GM21737 (cell line): Measurements from ENCODE around the gene STYXL2.

Experiments used
- ATAC-seq: cut with Tn5 transposase; IDR thresholded peaks from one replicate; pipeline ENCODE4 v1.9.1; 2021; ENCODE audit warnings: mild to moderate bottlenecking, moderate library complexity; ENCODE audit not compliant: unreplicated experiment

Gene STYXL2

DNA sequence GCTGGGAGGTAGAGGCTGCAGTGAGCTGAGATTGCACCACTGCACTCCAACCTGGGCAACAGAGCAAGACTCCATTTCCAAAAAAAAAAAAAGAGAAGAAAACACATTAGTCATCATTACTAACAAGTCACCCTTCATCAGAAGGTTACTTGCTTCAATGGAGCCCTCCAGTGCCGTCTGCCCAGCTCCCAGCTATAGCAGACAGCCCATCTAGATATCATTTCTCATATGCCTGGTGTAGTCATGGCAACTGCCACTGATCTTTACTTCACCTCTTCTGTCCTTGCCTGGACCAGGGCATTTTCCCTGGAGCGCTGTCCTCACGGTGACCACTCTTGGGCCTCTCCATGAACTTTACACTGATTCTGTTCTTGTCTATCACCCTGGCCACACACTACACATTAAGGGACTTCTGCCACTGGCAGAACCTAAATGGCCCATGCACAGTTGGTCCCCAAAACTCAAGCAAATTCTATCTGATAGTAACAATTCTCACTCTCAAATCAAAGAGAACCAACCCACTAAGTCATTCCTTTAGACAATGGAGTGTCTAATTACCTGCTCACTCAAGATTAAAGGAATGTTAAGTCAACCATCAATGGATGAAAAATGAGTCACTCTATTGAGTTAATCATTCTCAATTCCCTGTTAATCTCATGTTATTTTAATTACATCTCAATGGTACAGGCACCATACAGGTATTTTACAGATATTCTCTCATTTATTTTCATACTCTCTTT lies 16.6 kb upstream of the STYXL2 start:
- no peak for ATAC-seq

GRCh38 chr1:167077868-167078210 lies 16.0 kb upstream of the STYXL2 start:
- ATAC-seq, result no peak

DNA sequence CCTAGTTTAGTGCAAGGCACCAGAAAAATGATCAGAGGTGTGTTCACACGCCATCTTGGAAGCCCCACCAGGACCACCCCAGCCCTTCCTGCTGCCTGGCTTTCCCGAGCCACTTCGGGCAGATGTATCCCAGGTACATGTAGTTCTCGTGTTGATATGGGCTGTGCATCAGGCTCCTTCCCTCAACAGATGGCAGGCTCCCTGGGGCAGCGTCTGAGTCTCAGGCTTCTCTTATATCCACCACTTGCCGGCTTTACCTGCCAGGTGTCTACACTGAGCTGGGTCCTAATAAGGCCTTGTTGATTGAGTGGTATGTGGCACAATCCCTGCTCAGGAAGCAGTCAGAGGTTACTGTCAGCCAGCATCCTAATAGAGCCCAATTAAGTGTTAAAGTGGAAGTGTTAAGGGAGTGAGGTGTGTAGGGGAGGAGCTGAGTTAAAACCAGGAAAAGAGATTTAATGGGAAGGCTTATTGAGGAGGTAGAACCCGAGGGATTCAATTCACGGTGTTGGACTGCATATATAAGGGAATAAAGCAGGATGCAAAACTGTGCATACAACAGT lies 12.2 kb upstream of the STYXL2 start:
- ATAC-seq, result no peak

GRCh38 chr1:167082511-167083027 lies 11.3 kb upstream of the STYXL2 start:
- no peak for ATAC-seq

DNA sequence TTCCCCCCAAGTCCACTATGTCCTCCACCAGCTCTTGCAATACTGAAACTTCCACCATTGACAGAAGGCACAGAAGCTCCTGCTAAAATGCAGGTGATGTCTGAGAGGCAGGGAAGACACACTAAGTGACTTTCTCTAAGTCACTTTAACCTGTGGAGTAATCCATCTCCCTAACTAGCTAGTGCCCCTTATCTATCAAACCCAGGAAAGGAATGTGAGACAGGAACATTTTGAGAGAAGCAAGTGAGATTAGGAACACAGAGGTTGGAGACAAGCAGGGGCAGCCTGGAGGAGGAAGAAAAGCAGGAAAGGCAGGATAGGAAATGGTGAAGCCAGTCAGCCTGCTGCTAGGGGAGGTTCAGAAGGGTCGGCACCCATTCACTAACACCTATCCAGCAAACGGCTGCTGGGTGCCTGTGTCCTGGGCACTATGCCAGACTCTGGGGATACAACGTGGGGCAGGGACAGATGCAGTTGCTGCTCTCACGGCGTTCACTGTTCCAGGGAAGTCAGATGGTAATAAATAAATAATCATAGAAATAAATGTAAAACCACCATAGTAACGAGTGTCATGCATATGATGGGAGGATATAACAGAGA lies 10.7 kb upstream of the STYXL2 start:
- no peak for ATAC-seq

GRCh38 chr1:167083871-167084270 lies 10.0 kb upstream of the STYXL2 start:
- no peak for ATAC-seq

DNA sequence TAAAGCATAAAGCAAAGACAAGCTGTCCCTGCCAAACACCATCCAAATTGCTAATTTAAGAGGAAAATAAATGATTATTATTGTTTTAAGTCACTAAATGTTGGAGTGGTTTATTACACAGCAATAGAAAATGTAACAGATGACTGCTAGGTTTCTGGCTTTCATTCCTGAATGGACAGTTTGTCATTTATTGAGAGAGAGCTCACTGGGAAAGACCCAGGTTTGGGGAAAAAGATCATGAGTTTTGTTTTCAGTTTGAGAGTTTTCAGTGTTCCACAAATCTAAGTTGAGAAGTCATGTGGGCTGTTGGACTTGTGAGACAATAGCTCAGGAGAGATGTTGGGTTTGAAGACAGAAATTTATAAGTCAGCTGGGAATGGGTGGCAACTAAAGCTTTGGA lies 9.1 kb upstream of the STYXL2 start:
- ATAC-seq, result no peak

GRCh38 chr1:167086033-167086432 lies 7.8 kb upstream of the STYXL2 start:
- ATAC-seq, result no peak

DNA sequence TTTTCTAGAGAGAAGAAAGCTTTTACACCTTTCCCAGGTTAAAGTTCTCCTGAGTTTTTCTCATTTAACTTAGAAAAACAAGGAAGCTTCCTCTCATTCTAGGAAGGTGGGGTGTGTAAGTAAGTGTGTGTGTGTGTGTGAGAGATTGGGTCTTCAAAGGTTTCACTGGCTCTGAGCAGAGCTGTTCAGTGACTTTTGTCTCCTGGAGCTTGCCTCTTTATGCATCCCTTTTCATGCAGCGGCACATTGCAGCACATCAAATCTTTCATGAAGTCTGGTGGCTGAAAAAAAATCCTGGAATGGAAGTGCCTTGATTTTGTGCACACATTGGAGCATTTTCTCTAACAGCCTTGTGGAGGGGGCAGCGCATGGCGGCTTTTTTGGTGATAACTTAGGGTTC lies 7.1 kb upstream of the STYXL2 start:
- ATAC-seq, result no peak

DNA sequence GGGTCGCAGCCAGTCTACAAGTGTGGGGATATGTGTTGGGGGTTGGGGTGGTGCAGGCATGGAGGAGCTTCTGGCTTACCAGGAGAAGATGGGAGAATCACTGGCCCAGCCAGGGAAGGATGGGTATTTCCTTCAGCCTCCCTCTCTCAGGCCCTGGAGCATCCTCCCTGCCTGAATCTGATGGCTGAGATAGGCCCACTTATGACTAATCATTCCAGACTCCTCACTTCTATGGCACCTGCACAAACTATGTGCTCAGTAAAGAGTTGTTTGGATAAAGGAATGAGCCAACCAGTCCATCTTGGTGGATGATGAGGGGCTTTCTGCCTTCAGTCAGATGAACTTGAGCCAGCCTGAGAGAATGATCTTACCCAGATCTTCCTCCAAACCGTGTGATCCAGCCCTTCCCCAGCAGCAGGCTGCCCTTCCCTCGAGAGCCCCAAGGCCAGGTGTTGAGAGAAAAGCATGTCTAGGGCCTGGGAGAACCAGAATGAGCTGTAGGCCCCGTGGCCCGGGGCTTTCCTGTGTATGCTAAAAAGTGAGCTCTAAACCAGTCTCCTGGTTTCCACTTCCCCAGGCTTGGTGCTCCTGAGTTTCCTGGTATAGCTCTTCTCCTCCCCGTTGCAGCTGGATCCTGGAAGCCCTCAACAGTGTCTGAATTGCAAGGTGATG lies 5.0 kb upstream of the STYXL2 start:
- no peak for ATAC-seq

GRCh38 chr1:167089939-167090313 lies 3.9 kb upstream of the STYXL2 start:
- no peak for ATAC-seq

GRCh38 chr1:167090314-167090942 lies 3.4 kb upstream of the STYXL2 start, which contains the start of gene GPA33:
Gene GPA33, minus strand, starts transcription at chr1:167090377. Its CDS starts 90 bp downstream, at chr1:167090287.
- no peak for ATAC-seq

DNA sequence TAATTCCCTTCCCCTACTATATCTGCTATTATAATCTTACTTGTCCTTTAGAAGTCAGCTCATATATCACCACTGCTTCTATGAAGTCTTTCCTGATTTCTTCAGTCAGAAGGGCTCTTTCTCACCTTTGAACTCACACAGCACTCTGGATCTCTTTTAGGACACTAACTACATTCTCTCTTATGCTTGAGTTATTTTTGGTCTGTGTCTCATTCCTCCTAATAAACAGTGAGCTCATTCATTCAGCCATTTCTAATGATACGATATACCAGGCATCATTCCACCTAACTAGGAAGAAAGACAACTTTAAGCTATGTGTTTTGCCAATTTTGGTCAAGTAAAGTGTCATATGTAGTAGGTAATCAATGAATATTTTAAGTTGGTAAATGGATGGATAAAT lies 1.2 kb upstream of the STYXL2 start:
- no peak for ATAC-seq

GRCh38 chr1:167094690-167095089 lies 815 bp downstream of the STYXL2 start:
- ATAC-seq, result no peak

DNA sequence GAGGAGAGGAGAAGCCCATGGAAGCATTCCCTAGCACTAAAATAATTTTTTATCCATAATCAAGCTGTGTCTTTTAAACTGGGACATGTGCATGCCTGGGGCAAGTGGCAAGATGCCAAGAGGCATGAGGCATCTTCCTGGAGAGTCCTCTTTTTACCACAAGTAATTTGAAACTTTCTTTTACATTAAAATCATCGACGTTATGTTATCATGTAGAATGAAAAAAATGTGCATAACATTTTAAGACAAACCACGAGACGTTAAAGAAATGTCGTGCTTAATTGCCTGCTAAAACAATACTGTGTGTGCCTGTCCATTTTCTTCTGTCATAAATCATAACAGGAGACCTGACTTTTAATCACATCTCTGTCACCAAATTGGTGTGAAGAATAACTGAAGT lies 1.5 kb downstream of the STYXL2 start:
- no peak for ATAC-seq

GRCh38 chr1:167099851-167100250 lies 6.0 kb downstream of the STYXL2 start:
- ATAC-seq, result no peak

- ATAC-seq, result no peak
Observed at GRCh38 chr1:167100730-167101129, 6.9 kb downstream of the STYXL2 start.

DNA sequence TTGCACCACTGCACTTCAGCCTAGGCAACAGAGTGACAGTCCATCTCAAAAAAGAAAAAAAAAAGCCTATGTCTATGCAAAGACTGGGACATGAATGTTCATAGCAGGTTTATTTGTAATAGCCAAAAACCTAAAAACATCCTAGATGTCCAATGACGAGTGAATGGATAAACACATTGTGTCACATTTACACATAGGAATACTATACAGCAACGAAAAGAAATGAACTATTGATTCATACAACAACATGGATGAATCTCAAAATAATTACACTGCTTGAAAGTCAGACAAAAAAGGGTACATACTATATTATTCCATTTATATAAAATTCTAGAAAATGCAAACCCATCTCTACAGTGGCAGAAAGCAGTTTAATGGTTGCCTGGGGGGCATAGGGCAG lies 7.9 kb downstream of the STYXL2 start:
- ATAC-seq, result no peak

DNA sequence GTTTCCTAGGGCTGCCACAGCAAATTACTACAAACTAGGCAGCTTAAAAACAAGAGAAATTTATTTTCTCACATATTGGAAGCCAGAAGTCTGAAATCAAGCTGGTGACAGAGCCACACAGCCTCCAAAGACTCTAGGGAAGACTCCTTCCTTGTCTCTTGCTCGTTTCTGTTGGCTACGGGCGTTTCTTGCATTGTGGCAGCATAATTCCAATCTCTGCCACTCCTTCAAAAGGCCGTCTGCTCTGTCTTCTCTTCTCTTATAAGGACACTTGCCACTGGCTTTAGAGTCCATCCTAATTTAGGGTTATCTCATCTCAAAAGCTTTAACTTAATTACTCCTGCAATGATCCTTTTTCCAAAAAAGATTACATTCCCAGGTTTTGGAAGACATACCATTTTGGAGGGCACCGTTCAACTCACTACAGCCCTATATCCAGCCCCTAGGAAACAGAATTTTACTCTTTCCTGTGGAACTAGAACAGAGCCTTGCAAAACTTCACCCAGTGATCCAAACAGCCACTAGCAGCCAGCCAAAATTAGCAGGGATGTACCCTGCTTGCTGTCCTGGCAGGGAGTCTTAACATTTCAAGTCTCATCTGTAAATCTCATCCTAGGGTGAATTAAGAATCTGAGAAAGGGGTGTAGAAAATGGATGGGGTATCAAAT lies 9.2 kb downstream of the STYXL2 start:
- ATAC-seq, result no peak

DNA sequence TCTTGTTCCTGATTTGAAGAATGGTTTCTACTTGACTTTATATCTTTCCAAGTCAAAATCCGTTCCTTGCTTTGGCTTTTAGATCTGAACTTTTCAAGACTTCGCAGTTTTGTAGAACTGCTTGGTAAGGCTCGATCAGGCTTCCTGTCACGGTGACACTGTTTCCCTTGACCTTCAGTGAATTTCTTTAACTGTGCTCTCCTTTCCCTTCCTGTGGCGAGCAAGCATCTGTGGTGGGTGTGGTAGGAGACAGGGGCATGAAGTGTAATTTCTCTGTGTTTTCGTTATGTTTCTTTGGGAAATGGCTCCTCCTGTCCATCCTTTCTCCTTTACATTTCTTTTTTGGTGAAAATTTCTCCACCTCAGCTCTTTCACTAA lies 10.4 kb downstream of the STYXL2 start:
- ATAC-seq, result peak; percentile 63
